Osteocyte (in vitro differentiated cells): ENCODE results near the gene FRMD4B. TPM values are rescaled to one million over a fixed set of nuclear protein-coding genes. Genes with fewer than 3 reads are reported as not detected.
"Not testable (repeated sequence)": the region's sequence is repeated elsewhere in the genome, so short reads cannot be mapped to it uniquely, and the experiment has no call there.

Experiments used
- DNase-seq: peaks from one replicate; pipeline ENCODE4 v3.0.0; 2021; ENCODE audit warnings: mixed read lengths; ENCODE audit not compliant: unreplicated experiment; ENCODE audit errors: extremely low spot score
- H3K27ac Mint-ChIP-seq: one replicate; pipeline ENCODE4 v1.8.0; 2021; ENCODE audit warnings: mild to moderate bottlenecking, mixed read lengths; ENCODE audit not compliant: unreplicated experiment
- H3K27me3 Mint-ChIP-seq: one replicate; pipeline ENCODE4 v1.8.0; 2021; ENCODE audit warnings: mixed read lengths; ENCODE audit not compliant: unreplicated experiment
- H3K36me3 Mint-ChIP-seq: one replicate; pipeline ENCODE4 v1.8.0; 2021; ENCODE audit warnings: mixed read lengths; ENCODE audit not compliant: unreplicated experiment
- H3K4me1 Mint-ChIP-seq: one replicate; pipeline ENCODE4 v1.8.0; 2021; ENCODE audit warnings: mixed read lengths; ENCODE audit not compliant: unreplicated experiment
- H3K4me3 Mint-ChIP-seq: one replicate; pipeline ENCODE4 v1.8.0; 2021; ENCODE audit warnings: mild to moderate bottlenecking, moderate library complexity, mixed read lengths; ENCODE audit not compliant: unreplicated experiment
- H3K9me3 Mint-ChIP-seq: one replicate; pipeline ENCODE4 v1.8.0; 2021; ENCODE audit warnings: mixed read lengths; ENCODE audit not compliant: unreplicated experiment
- CTCF ChIP-seq: fragments of 200-600 bp; sonication (generic); IDR thresholded peaks from 2 replicates; pipeline ENCODE4 v1.5.0; 2021; ENCODE audit warnings: antibody characterized with exemption, mild to moderate bottlenecking, moderate library complexity
- total RNA-seq: library from RNA; stranded (reverse); gene quantifications from 2 replicates; pipeline ENCODE4 v1.2.1, GENCODE V29; 2021

Gene FRMD4B
- total RNA-seq, 1 donor from 2014 or later: 1.3 TPM

- no peak for TF ChIP-seq CTCF
- no peaks in the 10 kb centered on the region for H3K36me3 Mint-ChIP-seq
- H3K4me3 Mint-ChIP-seq: no peak overlapping the region
- no peak overlapping the region for H3K27ac Mint-ChIP-seq
- DNase-seq: no peak
- no peaks in the 10 kb centered on the region for H3K9me3 Mint-ChIP-seq
- peaks cover 3% of the 10 kb centered on the region for H3K4me1 Mint-ChIP-seq
- no peaks in the 10 kb centered on the region for H3K27me3 Mint-ChIP-seq
Measured at GRCh38 chr3:69236812-69237707, 148.8 kb downstream of the FRMD4B start.

- no peak overlapping the region for H3K27ac Mint-ChIP-seq
- no peak for DNase-seq
- peaks cover 3% of the 10 kb centered on the region for H3K4me1 Mint-ChIP-seq
- TF ChIP-seq CTCF: no peak
- H3K9me3 Mint-ChIP-seq: no peaks in the 10 kb centered on the region
- H3K4me3 Mint-ChIP-seq: no peak overlapping the region
- H3K27me3 Mint-ChIP-seq: no peaks in the 10 kb centered on the region
- no peaks in the 10 kb centered on the region for H3K36me3 Mint-ChIP-seq
Measured at GRCh38 chr3:69235882-69236281, 150.0 kb downstream of the FRMD4B start.

- not testable (repeated sequence) for H3K27me3 Mint-ChIP-seq, H3K4me3 Mint-ChIP-seq, H3K36me3 Mint-ChIP-seq, DNase-seq, H3K4me1 Mint-ChIP-seq, H3K27ac Mint-ChIP-seq, H3K9me3 Mint-ChIP-seq
Measured at GRCh38 chr3:69235227-69235626, 150.7 kb downstream of the FRMD4B start.

GRCh38 chr3:69232482-69232881 is 153.4 kb downstream of the FRMD4B start:
- Mint-ChIP-seq H3K4me1 (peaks cover 3% of the 10 kb centered on the region), H3K27ac (no peak overlapping the region)

GRCh38 chr3:69231929-69232440 is 153.9 kb downstream of the FRMD4B start:
- Mint-ChIP-seq H3K27ac (no peak overlapping the region), H3K4me1 (peaks cover 1% of the 10 kb centered on the region), H3K36me3 (no peaks in the 10 kb centered on the region), H3K9me3 (no peaks in the 10 kb centered on the region), H3K4me3 (no peak overlapping the region), H3K27me3 (peaks cover 3% of the 10 kb centered on the region)
- TF ChIP-seq CTCF: no peak
- DNase-seq: no peak

More at GRCh38 chr3:69232482-69232881, 153.4 kb downstream of the FRMD4B start:
- Mint-ChIP-seq H3K27me3 (peaks cover 3% of the 10 kb centered on the region), H3K36me3 (no peaks in the 10 kb centered on the region), H3K4me3 (no peak overlapping the region), H3K9me3 (no peaks in the 10 kb centered on the region)
- TF ChIP-seq CTCF: no peak
- no peak for DNase-seq
